ENCODE results near the gene CCNJ.

Gene CCNJ

DNA sequence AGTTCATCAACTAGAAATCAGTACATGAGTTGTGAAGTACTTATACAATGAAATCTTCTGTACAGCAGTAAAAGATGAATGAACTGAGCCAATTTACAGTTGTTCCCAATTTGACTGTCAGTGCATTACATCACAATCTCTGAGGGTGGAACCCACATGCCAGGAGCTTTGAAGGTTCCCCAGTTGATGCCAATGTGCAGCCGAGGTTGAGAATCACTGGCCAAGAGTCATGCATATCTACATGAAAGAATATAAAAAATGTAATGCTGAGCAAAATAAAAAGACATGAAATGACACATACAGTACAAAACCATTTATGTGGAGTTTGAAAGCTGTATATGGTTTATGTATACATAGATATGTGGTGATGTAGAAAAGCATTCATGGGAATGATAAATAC, 22.1 kb upstream of the CCNJ start:
- TF ChIP-seq POLR2AphosphoS5 (IDR thresholded peaks at IDR 0.05; ENCODE audit: low read depth, low read length) (no peak), REST (IDR thresholded peaks at IDR 0.05; ENCODE audit: insufficient read depth in 1 of 2, low read depth in 2 of 2, low read length in 2 of 2) (no peak), FOXP2 (optimal IDR thresholded peaks at IDR 0.05; ENCODE audit: borderline replicate concordance, extremely low read depth, extremely low read length, insufficient read depth) (no peak), SIN3A (IDR thresholded peaks at IDR 0.05; ENCODE audit: borderline replicate concordance, insufficient read depth, low read length) (no peak), TAF1 (IDR thresholded peaks at IDR 0.05; ENCODE audit: borderline replicate concordance, insufficient read depth, low read length) (no peak)

DNA sequence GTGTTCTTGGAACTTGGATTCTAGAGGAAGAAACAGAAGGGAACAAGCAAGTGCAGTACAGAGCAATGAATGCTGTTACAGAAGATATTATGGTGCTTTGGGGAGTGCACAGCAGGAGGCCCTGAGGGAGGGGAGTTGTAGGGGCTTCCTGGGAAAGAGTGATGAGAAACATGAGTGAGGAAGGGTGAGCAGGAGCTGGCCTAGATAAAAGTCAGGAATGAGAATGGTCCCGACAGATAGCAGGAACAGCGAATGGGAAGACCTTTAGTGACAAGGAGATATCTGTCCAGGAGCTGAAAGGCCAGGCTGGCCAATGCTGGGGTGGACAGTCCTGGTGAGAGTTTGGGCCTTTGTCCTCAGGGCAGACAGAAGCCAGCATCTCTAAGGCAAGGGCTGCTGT, 20.6 kb upstream of the CCNJ start:
- TF ChIP-seq REST (IDR thresholded peaks at IDR 0.05; ENCODE audit: insufficient read depth in 1 of 2, low read depth in 2 of 2, low read length in 2 of 2) (no peak), FOXP2 (optimal IDR thresholded peaks at IDR 0.05; ENCODE audit: borderline replicate concordance, extremely low read depth, extremely low read length, insufficient read depth) (no peak), POLR2AphosphoS5 (IDR thresholded peaks at IDR 0.05; ENCODE audit: low read depth, low read length) (no peak), SIN3A (IDR thresholded peaks at IDR 0.05; ENCODE audit: borderline replicate concordance, insufficient read depth, low read length) (no peak), TAF1 (IDR thresholded peaks at IDR 0.05; ENCODE audit: borderline replicate concordance, insufficient read depth, low read length) (no peak)

DNA sequence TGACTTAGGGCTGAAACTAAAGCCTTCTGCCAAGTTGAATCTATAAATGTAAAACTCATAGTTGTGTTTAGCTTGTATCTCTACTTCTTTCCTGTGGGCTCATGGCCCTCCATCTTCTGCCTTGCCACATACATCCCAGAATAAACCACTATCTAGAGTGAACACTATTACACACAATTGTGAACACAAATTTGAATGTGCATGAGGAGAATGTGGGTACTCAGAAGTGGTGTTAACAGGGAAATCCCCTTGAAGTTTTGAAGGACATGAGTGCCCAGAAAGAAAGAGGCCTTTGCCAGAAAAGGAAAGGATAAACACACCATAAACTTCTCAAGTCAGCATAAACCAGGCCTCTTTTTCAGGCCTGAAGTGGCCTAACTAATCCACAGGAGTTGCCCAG, 20.2 kb upstream of the CCNJ start:
- TF ChIP-seq REST (IDR thresholded peaks at IDR 0.05; ENCODE audit: insufficient read depth in 1 of 2, low read depth in 2 of 2, low read length in 2 of 2): no peak
- TF ChIP-seq POLR2AphosphoS5 (IDR thresholded peaks at IDR 0.05; ENCODE audit: low read depth, low read length): no peak
- no peak for TF ChIP-seq FOXP2 (optimal IDR thresholded peaks at IDR 0.05; ENCODE audit: borderline replicate concordance, extremely low read depth, extremely low read length, insufficient read depth)
- TF ChIP-seq SIN3A (IDR thresholded peaks at IDR 0.05; ENCODE audit: borderline replicate concordance, insufficient read depth, low read length): no peak
- TF ChIP-seq TAF1 (IDR thresholded peaks at IDR 0.05; ENCODE audit: borderline replicate concordance, insufficient read depth, low read length): no peak

DNA sequence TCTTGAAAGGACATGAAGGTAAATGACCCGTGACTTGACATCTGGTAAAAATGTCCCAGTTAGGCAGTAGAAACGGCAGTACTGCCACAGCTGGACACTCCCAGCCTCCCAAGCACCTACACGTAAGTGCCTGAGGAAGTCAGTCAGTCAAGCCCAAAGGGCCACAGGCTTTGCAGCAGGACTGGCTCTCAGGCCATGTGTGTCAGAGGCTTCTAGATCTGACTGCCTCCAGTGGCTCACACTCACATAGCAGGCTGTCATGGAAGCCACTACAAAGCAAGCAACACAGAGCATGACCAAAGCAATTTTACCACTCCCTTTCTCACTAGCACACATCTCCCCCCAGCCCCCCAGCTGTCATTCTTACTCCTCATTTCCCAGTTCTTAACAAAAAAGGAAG, 17.8 kb upstream of the CCNJ start:
- TF ChIP-seq POLR2AphosphoS5 (IDR thresholded peaks at IDR 0.05; ENCODE audit: low read depth, low read length) (no peak), FOXP2 (optimal IDR thresholded peaks at IDR 0.05; ENCODE audit: borderline replicate concordance, extremely low read depth, extremely low read length, insufficient read depth) (no peak), TAF1 (IDR thresholded peaks at IDR 0.05; ENCODE audit: borderline replicate concordance, insufficient read depth, low read length) (no peak), SIN3A (IDR thresholded peaks at IDR 0.05; ENCODE audit: borderline replicate concordance, insufficient read depth, low read length) (no peak), REST (IDR thresholded peaks at IDR 0.05; ENCODE audit: insufficient read depth in 1 of 2, low read depth in 2 of 2, low read length in 2 of 2) (no peak)

- no peak for TF ChIP-seq POLR2AphosphoS5 (IDR thresholded peaks at IDR 0.05; ENCODE audit: low read depth, low read length)
- no peak for TF ChIP-seq SIN3A (IDR thresholded peaks at IDR 0.05; ENCODE audit: borderline replicate concordance, insufficient read depth, low read length)
- TF ChIP-seq REST (IDR thresholded peaks at IDR 0.05; ENCODE audit: insufficient read depth in 1 of 2, low read depth in 2 of 2, low read length in 2 of 2): no peak
- no peak for TF ChIP-seq FOXP2 (optimal IDR thresholded peaks at IDR 0.05; ENCODE audit: borderline replicate concordance, extremely low read depth, extremely low read length, insufficient read depth)
- no peak for TF ChIP-seq TAF1 (IDR thresholded peaks at IDR 0.05; ENCODE audit: borderline replicate concordance, insufficient read depth, low read length)
Observed at GRCh38 chr10:96034625-96035024, 8.8 kb upstream of the CCNJ start.

Measured in PFSK-1 (cell line).